SH-SY5Y (cell line): ENCODE data around the gene GABRA1.

Experiments used
- GATA2 ChIP-seq: IDR thresholded peaks from 2 replicates; pipeline ENCODE4 v1.6.1; 2011; ENCODE audit warnings: mild to moderate bottlenecking, low read depth, low read length
- GATA3 ChIP-seq: IDR thresholded peaks from 2 replicates; pipeline ENCODE4 v1.6.1; 2011; ENCODE audit warnings: low read depth, mild to moderate bottlenecking, low read length, moderate library complexity

- TF ChIP-seq GATA2 (no peak), GATA3 (no peak)
These were observed 42.1 kb downstream of the GABRA1 start for GRCh38 chr5:161889971-161890370.
